ENCODE measurements around the gene PTGR1. TPM values are rescaled to one million over a fixed set of nuclear protein-coding genes. Genes with fewer than 3 reads are reported as not detected.

Gene PTGR1
- total and polyA plus RNA-seq, 2 donors (not counting 3 experiments of a cell fraction or from before 2014, with no cell fraction given) = 70.3 to 79.1 TPM

DNA sequence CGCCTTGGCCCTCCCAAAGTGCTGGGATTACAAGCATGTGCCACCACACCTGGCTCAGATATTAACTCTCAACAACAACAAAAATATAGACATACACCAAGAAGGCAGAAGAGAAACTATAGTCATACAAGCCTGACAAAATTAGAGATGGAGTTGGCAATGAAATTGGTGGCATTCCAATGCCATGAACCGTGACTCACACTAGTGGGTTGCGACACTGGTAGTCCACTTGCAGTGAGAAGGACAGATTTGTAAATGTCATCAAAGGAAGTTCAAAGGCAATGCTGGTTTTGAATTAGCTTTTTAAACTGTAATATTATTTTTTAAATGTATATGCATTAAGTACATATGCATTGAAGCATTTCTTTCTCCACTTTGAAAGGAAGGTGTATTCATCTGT is 23.2 kb upstream of the PTGR1 start:
- intact Hi-C loops (cut with micrococcal nuclease) (loop anchor here (1.0 kb wide), 1 partner anchor 24 kb away; no protein-coding TSS in a partner anchor), dilution Hi-C loops (cut with MboI; ENCODE audit: extremely low pct_ligation_motif_present, low sequenced_read_pairs) (no loop called here)
- no peaks in the 10 kb centered on the region for H3K9me3 ChIP-seq (replicated peaks; ENCODE audit: control insufficient read depth, insufficient read depth, low read length)
- TF ChIP-seq POLR2A (IDR thresholded peaks at IDR 0.05; ENCODE audit: low read depth, low read length) = no peak
- no peak for TF ChIP-seq JUN (IDR thresholded peaks at IDR 0.05; ENCODE audit: borderline replicate concordance, insufficient read depth, insufficient read length, low read depth)
- TF ChIP-seq EZH2 (IDR thresholded peaks at IDR 0.05; ENCODE audit: borderline replicate concordance, low read depth, low read length, severe bottlenecking) = no peak
- no peak for TF ChIP-seq MAX (IDR thresholded peaks at IDR 0.05; ENCODE audit: insufficient read depth, insufficient read length)
- no peak for TF ChIP-seq CTCF (IDR thresholded peaks at IDR 0.05; ENCODE audit: extremely low read depth in 1 of 2, insufficient read depth in 1 of 2, low read depth in 1 of 2, low read length in 2 of 2)
- no peak for TF ChIP-seq FOS (IDR thresholded peaks at IDR 0.05; ENCODE audit: borderline replicate concordance, insufficient read depth, low read length)
- TF ChIP-seq POLR2AphosphoS5 (IDR thresholded peaks at IDR 0.05; ENCODE audit: insufficient read depth, low read depth, low read length) = no peak
- no peak for TF ChIP-seq GATA2 (IDR thresholded peaks at IDR 0.05; ENCODE audit: insufficient read depth, insufficient read length, low read depth, low read length)
- no peak for TF ChIP-seq MYC (IDR thresholded peaks at IDR 0.05; ENCODE audit: low read depth, low read length)
- no peaks in the 10 kb centered on the region for H3K36me3 ChIP-seq (ENCODE audit: control insufficient read depth in 2 of 2, extremely low read depth in 1 of 2, insufficient read depth in 2 of 2, low read length in 2 of 2)
- H3K4me3 ChIP-seq (replicated peaks in 1 of 3; ENCODE audit: insufficient read depth in 1 of 3, low read depth in 1 of 3, low read length in 3 of 3) = no peak overlapping the region
- no peaks in the 10 kb centered on the region for H4K20me1 ChIP-seq (replicated peaks; ENCODE audit: control insufficient read depth, extremely low read depth, insufficient read depth, low read length)
- FAIRE-seq (no peak), DNase-seq (ENCODE audit: low read depth, low spot score) (no peak)
- CTCF ChIA-PET = interaction anchor here (1.3 to 2.0 kb wide), 3 partner anchors 9 to 24 kb away, joined by 4 to 10 read pairs (median 8); no protein-coding TSS in a partner anchor
- H2AFZ ChIP-seq (ENCODE audit: low read depth, low read length) = no peak overlapping the region
- no TSS peak for BruUV-seq (replicated peaks)
- H3K27ac ChIP-seq (ENCODE audit: insufficient read depth, low read depth, low read length) = no peak overlapping the region
- H3K79me2 ChIP-seq (ENCODE audit: control insufficient read depth, insufficient read depth, low read length) = no peaks in the 10 kb centered on the region
- no peaks in the 10 kb centered on the region for H3K27me3 ChIP-seq (ENCODE audit: control insufficient read depth in 2 of 2, insufficient read depth in 2 of 2, low read length in 2 of 2)
- POLR2A ChIA-PET = no interaction called here
- H3K4me1 ChIP-seq (ENCODE audit: control insufficient read depth, extremely low read depth, insufficient read depth, low read length) = peaks cover 4% of the 10 kb centered on the region
- H3K9ac ChIP-seq (replicated peaks; ENCODE audit: extremely low read depth, insufficient read depth, low read length) = no peak overlapping the region
- no peak overlapping the region for H3K4me2 ChIP-seq (ENCODE audit: insufficient read depth, low read length)
- no peaks in the 10 kb centered on the region for H3K9me1 ChIP-seq (replicated peaks; ENCODE audit: control insufficient read depth, extremely low read depth, insufficient read depth, low read length)

Measured in endothelial cell of umbilical vein (primary cell).